Endothelial cell of umbilical vein (primary cell): ENCODE measurements around the gene SH3D19. TPM values are rescaled to one million over a fixed set of nuclear protein-coding genes. Genes with fewer than 3 reads are reported as not detected.

Source experiments
- BruUV-seq: library from RNA; stranded (reverse); fragments of 400-500 nt; replicated peaks from 2 replicates; lab custom pipeline; 2021; lab: Mats Ljungman, UMichigan
- CTCF ChIA-PET: fragments of 300-600, 350-600 bp; sonication (Branson Sonifier 250); formaldehyde crosslinking; loops from one replicate; lab custom pipeline; 2021; ENCODE audit warnings: antibody characterized with exemption, inconsistent platforms; lab: Charles Lee
- POLR2A ChIA-PET: fragments of 300-600, 350-600 bp; sonication (Branson Sonifier 250); formaldehyde crosslinking; loops from one replicate; lab custom pipeline; 2021; ENCODE audit warnings: antibody characterized with exemption, inconsistent platforms; lab: Charles Lee
- DNase-seq: peaks from one replicate; pipeline ENCODE4 v3.0.0-alpha.2; 2011; ENCODE audit warnings: low read depth, low spot score
- FAIRE-seq: peaks from 2 replicates; lab custom pipeline; 2011; peaks lifted over from hg19 to GRCh38; lab: Jason Lieb, UNC
- H2AFZ ChIP-seq: 2 replicates; pipeline ENCODE4 v1.6.0; 2012; ENCODE audit warnings: low read depth, low read length, control low read depth, inconsistent platforms
- H3K27ac ChIP-seq: 2 replicates; pipeline ENCODE4 v1.5.1; 2011; ENCODE audit warnings: low read depth, mild to moderate bottlenecking, control low read depth, low read length, moderate library complexity; ENCODE audit not compliant: insufficient read depth
- H3K27me3 ChIP-seq, 2 experiments: 2 replicates each; pipeline versions ENCODE4 v1.6.0 to v1.6.1; 2011; ENCODE audit warnings: low read length in 2 of 2, mixed read lengths in 1 of 2; ENCODE audit not compliant: control insufficient read depth in 2 of 2, insufficient read depth in 2 of 2
- H3K36me3 ChIP-seq, 2 experiments: 2 replicates in 1 of 2; 3 replicates in 1 of 2; pipeline ENCODE4 v1.5.1; 2011; ENCODE audit warnings: low read length in 2 of 2, mild to moderate bottlenecking in 1 of 2, moderate library complexity in 1 of 2; ENCODE audit not compliant: control insufficient read depth in 2 of 2, insufficient read depth in 2 of 2; ENCODE audit errors: extremely low read depth in 1 of 2
- H3K4me1 ChIP-seq: 3 replicates; pipeline ENCODE4 v1.5.1; 2011; ENCODE audit warnings: mild to moderate bottlenecking, low read length; ENCODE audit not compliant: control insufficient read depth, insufficient read depth; ENCODE audit errors: extremely low read depth
- H3K4me2 ChIP-seq: 2 replicates; pipeline ENCODE4 v1.6.1; 2011; ENCODE audit warnings: low read length, control low read depth, mixed read lengths; ENCODE audit not compliant: insufficient read depth
- H3K4me3 ChIP-seq, 3 experiments: fragments of 200-600 bp in 1 of 3; sonication (generic), shearing (Covaris generic) in 1 of 3; replicated peaks in 1 of 3; 2 replicates each; pipeline ENCODE4 v1.5.1; 2011 to 2016; ENCODE audit warnings: control low read depth in 3 of 3, low read length in 3 of 3, mild to moderate bottlenecking in 2 of 3, inconsistent platforms in 1 of 3, low read depth in 1 of 3, moderate library complexity in 1 of 3; ENCODE audit not compliant: insufficient read depth in 1 of 3
- H3K79me2 ChIP-seq: 2 replicates; pipeline ENCODE4 v1.6.0; 2012; ENCODE audit warnings: low read length, inconsistent platforms; ENCODE audit not compliant: control insufficient read depth, insufficient read depth
- H3K9ac ChIP-seq: replicated peaks from 2 replicates; pipeline ENCODE3; 2011; ENCODE audit warnings: low read length, control low read depth; ENCODE audit not compliant: insufficient read depth; ENCODE audit errors: extremely low read depth
- H3K9me1 ChIP-seq: replicated peaks from 3 replicates; pipeline ENCODE4 v1.6.0; 2011; ENCODE audit warnings: mild to moderate bottlenecking, low read length; ENCODE audit not compliant: control insufficient read depth, insufficient read depth; ENCODE audit errors: extremely low read depth
- H3K9me3 ChIP-seq: replicated peaks from 2 replicates; pipeline ENCODE4 v1.5.1; 2012; ENCODE audit warnings: low read length, inconsistent platforms; ENCODE audit not compliant: control insufficient read depth, insufficient read depth
- H4K20me1 ChIP-seq: replicated peaks from 2 replicates; pipeline ENCODE3; 2011; ENCODE audit warnings: mild to moderate bottlenecking, low read length; ENCODE audit not compliant: control insufficient read depth, insufficient read depth; ENCODE audit errors: extremely low read depth
- EZH2 ChIP-seq: IDR thresholded peaks from 2 replicates; pipeline ENCODE4 v1.6.1; 2012; ENCODE audit warnings: borderline replicate concordance, low read depth, mild to moderate bottlenecking, moderate library complexity, low read length, inconsistent platforms; ENCODE audit not compliant: severe bottlenecking
- FOS ChIP-seq: IDR thresholded peaks from 2 replicates; pipeline ENCODE4 v1.6.1; 2011; ENCODE audit warnings: mild to moderate bottlenecking, low read length, moderate library complexity, borderline replicate concordance; ENCODE audit not compliant: insufficient read depth
- GATA2 ChIP-seq: IDR thresholded peaks from 2 replicates; pipeline ENCODE4 v1.7.0; 2011; ENCODE audit warnings: low read depth, mild to moderate bottlenecking, moderate library complexity, mixed read lengths, low read length; ENCODE audit not compliant: insufficient read length, insufficient read depth
- JUN ChIP-seq: IDR thresholded peaks from 2 replicates; pipeline ENCODE4 v1.6.1; 2011; ENCODE audit warnings: borderline replicate concordance, low read depth; ENCODE audit not compliant: insufficient read length, insufficient read depth
- MAX ChIP-seq: IDR thresholded peaks from 2 replicates; pipeline ENCODE4 v1.6.1; 2011; ENCODE audit not compliant: insufficient read depth, insufficient read length
- MYC ChIP-seq: IDR thresholded peaks from one replicate; pipeline ENCODE4 v1.6.1; 2011; ENCODE audit warnings: mild to moderate bottlenecking, low read depth, low read length
- POLR2A ChIP-seq: IDR thresholded peaks from 2 replicates; pipeline ENCODE4 v1.6.1; 2012; ENCODE audit warnings: low read depth, mild to moderate bottlenecking, control low read depth, low read length
- POLR2AphosphoS5 ChIP-seq: IDR thresholded peaks from 2 replicates; pipeline ENCODE4 v1.6.1; 2012; ENCODE audit warnings: low read depth, mild to moderate bottlenecking, control low read depth, low read length, moderate library complexity; ENCODE audit not compliant: insufficient read depth
- dilution Hi-C: fragments of 300-500 bp; cut with MboI; formaldehyde crosslinking; loops from one replicate; pipeline ENCODE4 v1.15.0; 2019; ENCODE audit warnings: low sequenced_read_pairs; ENCODE audit not compliant: extremely low pct_ligation_motif_present
- intact Hi-C: fragments of 100-400 bp; cut with micrococcal nuclease; formaldehyde crosslinking; loops from one replicate; pipeline ENCODE4 v1.10.0; 2022
- polyA plus RNA-seq, 4 experiments: library from polyadenylated mRNA; depleted of rRNA in 3 of 4; stranded (reverse) in 3 of 4; unstranded in 1 of 4; fragments of >200 nt; gene quantifications; 2 replicates each; pipeline versions ENCODE4 v1.2.1 to v1.2.3, GENCODE V29; 2011 to 2012; ENCODE audit warnings: missing spikeins in 1 of 4
- total RNA-seq: library from RNA; stranded (reverse); gene quantifications from 2 replicates; pipeline ENCODE4 v1.2.3, GENCODE V29; 2021
- TF ChIP-seq, protein P1 (sequence below), 2 donors: IDR thresholded peaks; 1 replicate in 1 of 2; 2 replicates in 1 of 2; pipeline ENCODE4 v1.5.1; 2011; ENCODE audit warnings: low read length in 2 of 2, mild to moderate bottlenecking in 2 of 2, moderate library complexity in 2 of 2, control low read depth in 1 of 2, inconsistent platforms in 1 of 2, low read depth in 1 of 2; ENCODE audit not compliant: insufficient read depth in 1 of 2; ENCODE audit errors: extremely low read depth in 1 of 2

SH3D19 gene
- total and polyA plus RNA-seq, 2 donors (not counting 3 experiments of a cell fraction or from before 2014, with no cell fraction given) = 37.5 to 92.8 TPM

DNA sequence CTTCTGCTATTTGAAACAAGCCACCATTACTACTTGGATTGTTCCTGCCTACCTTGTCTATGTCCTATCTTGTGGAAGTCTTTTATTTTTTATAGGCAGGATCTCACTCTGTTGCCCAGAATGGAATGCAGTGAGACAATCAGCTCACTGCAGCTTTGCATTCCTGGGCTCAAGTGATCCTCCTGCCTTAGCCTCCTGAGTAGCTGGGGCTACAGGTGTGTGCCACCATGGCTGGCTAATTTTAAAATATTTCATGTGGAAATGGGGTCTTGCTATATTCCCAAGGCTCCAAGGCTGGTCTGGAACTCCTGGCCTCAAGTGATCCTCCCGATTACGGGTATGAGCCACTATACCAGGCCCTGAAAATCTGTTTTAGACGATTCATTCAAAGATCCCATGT lies 218.3 kb downstream of the SH3D19 start:
- BruUV-seq = no TSS peak
- intact Hi-C loops = no loop called here
- no peaks in the 10 kb centered on the region for H3K9me3 ChIP-seq
- no peak for TF ChIP-seq MAX
- no peak for TF ChIP-seq MYC
- no peak for TF ChIP-seq GATA2
- no peak for TF ChIP-seq POLR2AphosphoS5
- no peak for TF ChIP-seq EZH2
- TF ChIP-seq JUN = no peak
- no peak for TF ChIP-seq POLR2A
- TF ChIP-seq, protein P1, sequence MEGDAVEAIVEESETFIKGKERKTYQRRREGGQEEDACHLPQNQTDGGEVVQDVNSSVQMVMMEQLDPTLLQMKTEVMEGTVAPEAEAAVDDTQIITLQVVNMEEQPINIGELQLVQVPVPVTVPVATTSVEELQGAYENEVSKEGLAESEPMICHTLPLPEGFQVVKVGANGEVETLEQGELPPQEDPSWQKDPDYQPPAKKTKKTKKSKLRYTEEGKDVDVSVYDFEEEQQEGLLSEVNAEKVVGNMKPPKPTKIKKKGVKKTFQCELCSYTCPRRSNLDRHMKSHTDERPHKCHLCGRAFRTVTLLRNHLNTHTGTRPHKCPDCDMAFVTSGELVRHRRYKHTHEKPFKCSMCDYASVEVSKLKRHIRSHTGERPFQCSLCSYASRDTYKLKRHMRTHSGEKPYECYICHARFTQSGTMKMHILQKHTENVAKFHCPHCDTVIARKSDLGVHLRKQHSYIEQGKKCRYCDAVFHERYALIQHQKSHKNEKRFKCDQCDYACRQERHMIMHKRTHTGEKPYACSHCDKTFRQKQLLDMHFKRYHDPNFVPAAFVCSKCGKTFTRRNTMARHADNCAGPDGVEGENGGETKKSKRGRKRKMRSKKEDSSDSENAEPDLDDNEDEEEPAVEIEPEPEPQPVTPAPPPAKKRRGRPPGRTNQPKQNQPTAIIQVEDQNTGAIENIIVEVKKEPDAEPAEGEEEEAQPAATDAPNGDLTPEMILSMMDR (IDR thresholded peaks at IDR 0.05; ENCODE audit: extremely low read depth in 1 of 2, insufficient read depth in 1 of 2, low read depth in 1 of 2, low read length in 2 of 2) = no peak
- no peak for TF ChIP-seq FOS
- CTCF ChIA-PET = no interaction called here
- H4K20me1 ChIP-seq = no peaks in the 10 kb centered on the region
- DNase-seq (no peak), FAIRE-seq (no peak)
- peaks cover 12% of the 10 kb centered on the region for H3K79me2 ChIP-seq
- H3K27ac ChIP-seq = no peak overlapping the region
- no peak overlapping the region for H2AFZ ChIP-seq
- POLR2A ChIA-PET = no interaction called here
- H3K9me1 ChIP-seq = no peaks in the 10 kb centered on the region
- H3K9ac ChIP-seq = no peak overlapping the region
- dilution Hi-C loops = no loop called here
- peaks cover 3% of the 10 kb centered on the region for H3K4me1 ChIP-seq
- H3K27me3 ChIP-seq = no peaks in the 10 kb centered on the region
- peaks cover 15 to 20% of the 10 kb centered on the region in 2 experiments for H3K36me3 ChIP-seq
- H3K4me3 ChIP-seq = no peak overlapping the region
- H3K4me2 ChIP-seq = no peak overlapping the region
